IMR-90 (cell line): ENCODE results near the gene MFAP4. TPM values are rescaled to one million over a fixed set of nuclear protein-coding genes. Genes with fewer than 3 reads are reported as not detected.

Experiments used
- SMC3 ChIP-seq: fragments of 150-350 bp; IDR thresholded peaks from 2 replicates; pipeline ENCODE4 v1.6.1; 2016; ENCODE audit warnings: low read depth, mild to moderate bottlenecking, antibody characterized with exemption, low read length, moderate library complexity
- USF2 ChIP-seq: fragments of 150-350 bp; IDR thresholded peaks from 2 replicates; pipeline ENCODE4 v1.6.1; 2017; ENCODE audit warnings: mild to moderate bottlenecking, antibody characterized with exemption, low read length, low read depth
- polyA plus RNA-seq, 3 experiments: library from polyadenylated mRNA; depleted of rRNA; stranded (reverse); fragments of >200 nt; gene quantifications; 2 replicates each; pipeline ENCODE4 v1.2.3, GENCODE V29; 2012; ENCODE audit warnings: low replicate concordance in 1 of 3
- total RNA-seq: library from RNA; depleted of rRNA; stranded (reverse); fragments of >200 nt; gene quantifications from 2 replicates; pipeline ENCODE4 v1.2.3, GENCODE V29; 2012

Gene MFAP4
- total and polyA plus RNA-seq, 2 of the 4 experiments (the other 2 are of a cell fraction): 7.0 to 71.6 TPM

GRCh38 chr17:19383681-19384470 is 3.1 kb downstream of the MFAP4 start (continued):
- TF ChIP-seq USF2 (no peak), SMC3 (no peak)
